ENCODE data around the gene RAB41. TPM values are rescaled to one million over a fixed set of nuclear protein-coding genes. Genes with fewer than 3 reads are reported as not detected.
"Not testable (repeated sequence)": the region's sequence is repeated elsewhere in the genome, so short reads cannot be mapped to it uniquely, and the experiment has no call there.

RAB41 gene
- not detected for total RNA-seq
- long read RNA-seq, result 0 reads

DNA sequence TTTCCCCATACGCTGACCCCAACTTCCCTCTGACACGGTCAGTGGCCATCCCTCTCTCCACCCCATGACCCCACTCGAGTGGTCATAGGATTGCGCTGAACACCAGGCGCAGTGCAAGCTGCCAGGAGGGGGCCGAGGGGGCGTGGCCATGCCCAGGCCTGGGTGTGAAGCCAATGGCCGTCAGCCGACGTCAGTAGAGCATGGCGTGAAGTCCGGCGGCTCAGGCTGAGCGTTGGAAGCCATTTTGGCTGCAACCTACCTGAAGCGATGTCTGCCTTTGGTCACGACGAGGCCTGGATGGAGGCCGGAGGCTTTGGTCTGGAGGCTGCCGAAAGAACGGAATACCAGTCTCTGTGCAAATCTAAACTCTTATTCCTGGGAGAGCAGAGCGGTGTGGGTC, at the start of gene RAB41:
Gene RAB41 (plus strand): TSS at position 222 of the 400 bp plus-strand sequence. CDS start 46 bp downstream, at position 268.
- no peak for DNase-seq (ENCODE audit: low spot score)

DNA sequence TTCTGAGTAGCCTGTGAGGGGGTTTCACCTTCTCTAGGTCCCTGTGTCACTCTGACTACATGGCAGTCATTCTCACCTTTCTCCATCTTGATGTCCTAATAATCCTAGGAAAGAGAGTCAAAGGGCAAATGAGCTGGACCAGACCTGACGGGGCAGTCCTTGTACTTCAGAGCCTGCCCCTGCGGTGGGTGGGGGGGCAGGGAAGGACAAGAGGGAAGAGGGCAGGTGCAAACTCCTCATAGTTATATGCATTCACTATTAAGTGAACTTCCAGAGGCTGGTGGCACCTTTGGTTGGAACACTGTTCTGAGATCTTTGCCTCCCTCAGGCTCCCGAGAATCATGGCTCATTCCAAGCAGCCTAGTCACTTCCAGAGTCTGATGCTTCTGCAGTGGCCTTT, 47.6 kb upstream of the RAB41 start, which contains the start of gene AWAT1:
Gene AWAT1 (plus strand): TSS at position 301 of the 400 bp plus-strand sequence. CDS start 41 bp downstream, at position 342.
- no peak for DNase-seq (ENCODE audit: low spot score)

DNA sequence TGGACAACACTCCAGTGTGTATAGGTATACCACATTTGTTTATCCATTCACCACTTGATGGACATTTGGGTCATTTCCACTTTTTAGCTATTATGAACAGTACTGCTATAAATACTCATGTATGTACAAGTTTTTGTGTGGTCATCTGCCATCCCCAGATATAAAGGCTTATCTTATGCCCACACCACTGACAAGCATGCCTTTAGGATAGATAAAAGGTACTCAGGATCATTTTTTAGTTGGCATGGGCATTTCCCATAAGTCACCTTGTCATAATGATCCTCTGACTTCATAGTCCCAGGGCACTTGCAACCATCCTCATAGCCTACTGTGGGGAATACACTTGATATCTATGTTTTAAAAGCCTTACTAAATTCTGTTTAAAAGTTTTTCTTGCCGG, 41.2 kb upstream of the RAB41 start:
- DNase-seq (ENCODE audit: low spot score), result no peak

DNA sequence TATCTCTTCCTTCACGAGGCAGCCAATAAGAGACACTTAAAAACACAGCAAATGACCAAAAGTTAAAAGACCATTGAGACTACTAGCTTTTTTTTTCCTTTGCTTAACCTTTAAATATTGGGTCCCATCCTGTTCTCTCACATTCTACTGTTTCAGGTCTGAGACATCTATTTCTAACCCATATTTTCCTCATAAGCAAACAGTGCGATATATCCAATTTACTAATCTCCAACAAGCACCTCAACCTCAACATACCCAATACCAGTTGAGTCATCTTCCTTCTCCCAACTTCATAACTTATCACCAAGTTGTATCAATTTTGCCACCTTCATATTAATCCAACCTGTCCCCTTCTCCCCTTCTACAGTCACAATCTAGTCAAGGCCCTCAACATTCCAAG, 40.5 kb upstream of the RAB41 start:
- no peak for DNase-seq (ENCODE audit: low spot score)

DNA sequence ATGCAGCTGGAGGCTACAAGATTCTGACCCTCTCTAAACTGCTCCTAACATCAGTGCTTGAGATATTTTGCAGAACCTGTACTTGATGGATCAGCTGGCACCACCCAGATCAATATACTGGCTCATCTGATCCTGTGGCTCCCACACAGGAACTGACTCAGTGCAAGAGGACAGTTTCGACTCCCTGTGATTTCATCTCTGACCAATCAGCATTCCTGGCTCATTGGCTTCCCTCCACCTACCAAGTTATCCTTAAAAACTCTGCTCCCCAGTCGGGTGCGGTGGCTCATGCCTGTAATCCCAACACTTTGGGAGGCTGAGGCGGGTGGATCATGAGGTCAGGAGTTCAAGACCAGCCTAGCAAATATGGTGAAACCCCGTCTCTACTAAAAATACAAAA, 38.4 kb upstream of the RAB41 start:
- DNase-seq (ENCODE audit: low spot score), result not testable (repeated sequence)

DNA sequence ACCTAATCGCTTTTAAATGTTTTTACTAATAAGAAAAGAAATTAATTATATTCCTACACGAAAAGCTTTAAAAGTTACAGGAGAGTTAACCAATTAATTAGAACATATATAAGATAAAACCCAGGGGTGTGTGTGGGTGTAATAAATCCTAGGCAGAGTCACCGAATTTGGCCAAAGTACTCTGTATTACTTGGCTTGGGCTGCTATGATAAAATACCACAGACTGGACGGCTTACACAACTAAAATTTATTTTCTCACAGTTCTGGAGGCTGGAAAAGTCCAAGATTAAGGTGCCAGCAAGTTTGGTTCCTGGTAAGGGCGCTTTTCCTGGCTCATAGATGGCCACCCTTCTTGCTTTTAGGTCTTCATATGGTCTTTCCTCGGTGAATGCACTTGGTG, 37.1 kb upstream of the RAB41 start:
- DNase-seq (ENCODE audit: low spot score), result no peak

DNA sequence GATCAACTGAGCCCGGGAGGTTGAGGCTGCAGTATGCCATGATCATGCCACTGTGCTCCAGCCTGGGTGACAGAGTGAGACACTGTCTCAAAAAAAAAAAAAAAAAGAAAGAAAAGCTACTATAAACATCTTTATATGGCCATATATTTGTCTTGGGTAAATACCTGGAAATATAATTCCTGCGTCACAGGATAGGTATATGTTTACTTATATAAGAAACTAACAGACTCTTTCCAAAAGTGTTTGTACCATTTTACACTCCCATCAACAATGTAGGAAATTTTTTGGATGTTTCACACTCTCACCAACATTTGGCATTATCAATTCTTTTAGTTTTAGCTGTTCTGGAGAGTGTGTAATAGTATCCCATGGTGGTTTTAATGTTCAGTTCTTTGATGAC, 34.7 kb upstream of the RAB41 start:
- no peak for DNase-seq (ENCODE audit: low spot score)

DNA sequence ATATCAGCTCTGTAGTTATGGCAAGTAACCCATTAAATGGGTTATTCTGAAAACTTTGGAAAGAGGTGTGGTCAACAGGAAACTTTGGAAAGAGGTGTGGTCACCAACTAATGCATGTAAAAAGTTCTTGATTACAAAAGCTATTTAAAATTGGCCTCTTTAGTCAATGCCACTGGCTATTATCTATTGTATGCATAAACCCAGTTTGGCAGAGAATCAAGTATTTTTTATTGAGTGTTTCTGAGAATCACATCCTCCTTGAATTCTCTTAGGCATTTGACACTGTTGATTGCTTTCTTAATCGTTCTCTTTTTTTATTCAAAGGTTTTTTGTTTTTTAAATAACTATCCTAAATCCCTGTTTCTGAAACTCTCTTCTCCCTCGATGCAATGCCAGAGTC, 29.5 kb upstream of the RAB41 start:
- no peak for DNase-seq (ENCODE audit: low spot score)

DNA sequence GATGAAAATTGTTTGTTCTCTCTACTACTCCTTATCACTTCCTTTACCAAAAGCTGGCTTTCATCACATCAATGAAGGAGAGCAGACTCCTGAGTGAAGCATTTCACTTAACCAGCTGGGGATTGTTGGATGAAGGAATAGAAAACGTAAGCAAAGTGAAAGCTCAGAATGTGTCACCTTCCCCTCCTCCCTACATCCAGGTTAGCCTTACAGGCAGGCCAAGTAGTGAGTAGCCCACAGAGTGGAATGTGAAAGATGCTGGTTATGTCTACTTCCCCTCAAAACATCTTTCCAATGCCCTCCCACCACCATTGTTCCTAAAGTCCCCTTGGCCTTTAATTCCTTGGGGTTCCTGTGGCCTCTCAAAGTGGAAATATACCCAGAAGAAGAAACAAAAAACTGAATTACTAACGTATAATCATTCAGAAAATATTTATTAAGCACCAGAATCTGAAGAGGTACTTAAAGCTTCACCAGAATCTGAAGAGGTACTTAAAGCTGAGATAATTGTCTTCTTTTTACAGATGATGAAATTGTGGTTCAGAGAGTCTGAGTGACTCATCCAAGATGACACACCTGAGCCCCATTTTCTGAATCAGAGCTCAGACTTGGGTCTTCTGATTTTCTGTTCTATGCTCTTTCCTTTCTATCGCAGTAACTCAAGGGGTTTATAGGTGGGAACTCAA, 28.5 kb upstream of the RAB41 start:
- DNase-seq (ENCODE audit: low spot score), result no peak

DNA sequence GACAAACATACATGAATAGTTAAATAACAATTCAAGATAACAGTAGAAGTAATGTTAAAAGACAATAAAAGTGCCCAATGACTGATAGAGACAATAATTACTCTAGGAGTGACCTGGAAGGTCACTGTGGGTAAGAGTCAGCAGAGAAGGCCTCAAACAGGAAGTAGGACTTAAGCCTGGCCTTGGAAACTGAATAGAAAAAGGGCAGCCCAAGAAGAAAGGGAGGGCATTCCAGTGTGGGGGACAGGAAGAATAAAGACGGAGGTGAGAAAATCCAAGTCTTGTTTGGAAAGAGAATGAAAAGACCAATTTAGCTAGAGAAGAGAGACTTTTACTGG, 27.9 kb upstream of the RAB41 start:
- DNase-seq (ENCODE audit: low spot score), result no peak

DNA sequence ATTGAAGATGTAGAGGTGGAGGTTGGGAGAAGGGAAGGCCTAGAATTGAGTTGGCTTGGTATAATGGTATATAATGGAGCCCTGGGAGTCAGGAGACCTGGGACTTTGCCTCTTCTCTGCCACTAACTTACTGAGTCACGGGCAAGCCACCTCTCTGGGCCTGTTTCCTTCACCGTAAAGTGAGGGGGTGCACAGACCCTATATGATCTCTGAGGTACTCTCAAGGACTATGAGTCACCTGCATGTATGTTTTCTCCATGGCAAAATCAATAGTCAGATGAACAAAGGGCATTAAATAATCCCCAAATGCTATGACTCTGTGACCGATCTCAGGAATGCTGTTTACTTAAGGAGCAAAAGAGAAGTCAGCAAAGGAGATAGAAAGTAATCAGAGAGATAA, 27.1 kb upstream of the RAB41 start:
- DNase-seq (ENCODE audit: low spot score), result no peak

DNA sequence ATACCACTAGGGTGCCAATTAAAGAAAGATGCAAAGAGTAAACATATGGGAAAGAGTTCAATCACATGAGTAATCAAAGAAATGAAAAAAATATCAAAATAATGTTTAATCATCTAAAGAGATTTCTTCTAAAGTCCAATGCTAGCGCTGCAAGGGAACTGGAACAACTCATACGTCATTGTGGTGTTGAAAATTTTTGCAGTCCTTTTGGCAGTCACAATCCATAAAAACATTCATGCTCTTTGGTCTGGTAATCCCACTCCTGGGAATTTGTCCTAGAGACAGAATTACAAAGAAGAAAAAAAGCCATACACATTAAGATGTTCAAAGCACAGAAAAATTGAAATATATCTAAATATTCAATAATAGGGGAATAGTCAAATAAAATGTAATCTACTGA, 26.5 kb upstream of the RAB41 start:
- no peak for DNase-seq (ENCODE audit: low spot score)

DNA sequence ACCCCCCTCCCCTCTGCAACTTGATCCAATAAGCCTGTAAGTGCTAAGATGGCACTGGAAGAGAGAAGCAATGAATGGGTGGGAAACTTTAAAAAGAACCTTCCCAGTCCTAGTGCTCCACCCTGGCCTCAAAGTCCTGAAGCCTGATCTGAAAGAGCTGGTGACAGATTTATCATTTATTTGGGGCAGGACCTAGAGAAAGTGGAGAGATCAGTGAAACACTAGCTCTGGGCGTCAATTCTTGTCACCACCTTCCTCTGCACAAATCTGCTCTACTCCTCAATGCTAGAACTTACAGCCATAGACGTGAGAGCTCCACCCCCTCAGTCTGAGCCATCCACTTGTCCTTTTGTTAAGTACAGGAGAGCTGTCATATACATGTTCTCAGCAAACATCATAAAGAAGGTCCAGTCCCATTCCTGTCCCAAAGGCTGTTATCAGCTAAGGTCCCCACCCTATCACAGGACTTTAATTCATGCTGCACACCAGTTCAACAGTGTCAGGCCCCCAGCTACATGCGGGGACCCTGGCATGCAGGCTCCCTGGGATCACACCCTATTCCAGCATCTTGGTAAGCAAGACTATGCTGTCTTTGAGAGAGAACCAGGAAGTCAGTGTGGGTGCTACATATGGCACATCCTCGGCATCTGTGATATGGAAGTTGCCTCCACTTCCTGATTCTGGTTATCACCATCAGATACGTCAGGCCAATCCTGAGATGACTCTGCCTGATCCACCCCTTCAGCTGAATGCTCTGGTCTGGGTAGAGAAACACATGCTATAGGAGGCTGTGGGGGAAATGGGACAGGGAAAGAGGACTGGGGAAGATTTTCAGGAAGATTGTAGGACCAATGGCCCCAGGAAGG, 24.3 kb upstream of the RAB41 start:
- DNase-seq (ENCODE audit: low spot score), result no peak

DNA sequence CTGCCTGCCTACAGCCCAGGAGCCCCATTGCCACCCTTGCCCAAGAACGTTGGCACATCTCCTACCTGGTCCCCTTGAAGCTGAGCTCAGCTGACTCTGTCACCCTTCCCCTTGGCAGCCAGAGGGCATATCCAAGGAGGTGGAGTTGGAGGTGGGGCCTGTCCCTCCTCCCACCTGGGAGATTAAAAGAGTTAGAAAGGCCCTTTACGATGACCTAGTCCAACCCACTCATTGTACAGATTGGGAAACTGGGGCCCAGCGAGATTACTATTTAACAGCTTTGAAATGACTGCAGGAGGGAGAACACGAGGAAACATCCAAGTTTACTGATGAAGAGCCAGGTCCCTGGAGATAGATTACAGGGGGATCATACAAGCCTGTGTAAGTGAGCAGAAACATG, 21.9 kb upstream of the RAB41 start, which contains the start of gene P2RY4:
Gene P2RY4 (minus strand): TSS at position 101 of the 400 bp plus-strand sequence. CDS start 580 bp downstream, outside the sequence.
- DNase-seq (ENCODE audit: low spot score), result no peak

DNA sequence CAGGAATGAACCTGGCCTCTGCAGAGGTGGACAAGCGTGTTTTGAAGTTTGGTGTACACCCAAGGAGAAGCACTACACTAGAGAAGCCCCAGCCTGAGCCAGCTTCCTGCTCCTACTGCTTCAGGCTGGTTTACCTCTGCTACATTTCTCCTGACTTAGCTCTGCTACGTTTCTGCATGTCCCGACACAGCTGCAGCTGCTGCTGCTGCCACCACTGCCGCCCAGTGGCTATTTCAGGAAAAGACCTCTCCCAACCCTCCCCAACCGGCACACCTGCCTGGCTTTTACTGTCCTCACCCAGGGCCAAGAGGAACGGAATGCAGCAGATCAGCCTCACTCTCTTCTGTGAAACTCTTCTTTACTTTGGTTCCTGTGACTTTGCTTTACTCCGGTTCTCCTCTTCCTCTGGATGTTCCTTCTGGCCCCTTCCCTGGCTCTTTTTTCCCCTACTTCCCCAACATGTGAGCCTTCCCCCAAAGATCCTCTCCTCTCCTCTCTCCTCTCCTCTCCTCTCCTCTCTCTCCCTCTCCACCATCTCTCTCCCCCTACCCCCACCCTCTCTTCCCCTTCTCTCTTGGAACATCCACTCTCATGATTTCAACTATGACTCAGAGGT, 18.9 kb upstream of the RAB41 start:
- no peak for DNase-seq (ENCODE audit: low spot score)

DNA sequence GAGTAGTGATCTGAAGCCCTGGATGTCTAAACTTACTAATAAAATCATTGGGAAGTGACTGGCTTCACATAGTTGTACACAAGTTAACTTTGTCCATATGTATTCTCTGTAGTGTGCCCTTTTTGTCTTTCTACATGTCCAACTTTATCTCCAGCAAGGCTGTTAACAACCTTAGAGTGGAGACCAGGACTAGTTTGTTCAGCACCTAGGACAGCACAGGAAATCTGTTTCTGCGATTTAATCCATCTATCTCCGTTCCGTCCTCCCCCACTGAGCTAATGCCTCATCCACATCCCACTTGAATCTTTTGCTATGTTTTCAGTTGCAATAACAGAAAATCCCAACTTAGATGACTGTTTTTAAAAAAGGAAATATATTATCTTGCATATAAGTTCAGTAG, 17.2 kb upstream of the RAB41 start:
- no peak for DNase-seq (ENCODE audit: low spot score)

DNA sequence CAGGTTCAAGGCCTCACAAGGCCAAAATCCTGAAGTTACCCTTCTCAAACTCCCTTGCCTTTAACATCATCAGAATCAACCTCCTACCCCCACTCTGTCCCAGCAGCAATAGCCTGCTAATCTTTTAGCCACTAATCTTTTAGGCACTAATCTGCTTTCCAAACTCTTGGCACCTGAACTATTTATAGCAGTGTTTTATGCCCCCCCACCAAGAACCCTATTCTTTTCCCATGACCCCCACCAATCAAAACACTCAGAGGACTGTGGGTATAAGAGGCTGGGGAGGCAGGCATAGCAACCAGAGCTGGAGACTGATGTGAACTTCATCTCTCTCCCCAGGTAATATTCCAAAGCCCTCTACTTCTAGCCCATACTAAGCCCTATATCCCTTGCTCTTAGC, 13.9 kb upstream of the RAB41 start, which contains the start of gene ARR3:
Gene ARR3 (plus strand): TSS at position 301 of the 400 bp plus-strand sequence. CDS start 1,052 bp downstream, outside the sequence.
- no peak for DNase-seq (ENCODE audit: low spot score)

DNA sequence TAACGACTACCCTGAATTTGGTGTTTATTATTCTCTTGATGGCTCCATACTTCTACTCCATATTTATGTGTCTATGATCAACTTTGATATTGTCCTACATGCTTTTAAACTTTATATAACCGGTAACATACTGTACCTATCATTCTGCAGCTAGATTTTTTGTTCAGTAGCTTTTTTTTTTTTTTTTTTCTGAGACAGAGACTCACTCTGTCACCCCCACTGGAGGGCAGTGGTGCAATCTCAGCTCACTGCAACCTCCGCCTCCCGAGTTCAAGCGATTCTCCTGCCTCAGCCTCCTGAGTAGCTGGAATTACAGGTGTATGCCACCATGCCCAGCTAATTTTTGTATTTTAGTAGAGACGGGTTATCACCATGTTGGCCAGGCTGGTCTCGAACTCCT, 7.9 kb upstream of the RAB41 start:
- not testable (repeated sequence) for DNase-seq (ENCODE audit: low spot score)

DNA sequence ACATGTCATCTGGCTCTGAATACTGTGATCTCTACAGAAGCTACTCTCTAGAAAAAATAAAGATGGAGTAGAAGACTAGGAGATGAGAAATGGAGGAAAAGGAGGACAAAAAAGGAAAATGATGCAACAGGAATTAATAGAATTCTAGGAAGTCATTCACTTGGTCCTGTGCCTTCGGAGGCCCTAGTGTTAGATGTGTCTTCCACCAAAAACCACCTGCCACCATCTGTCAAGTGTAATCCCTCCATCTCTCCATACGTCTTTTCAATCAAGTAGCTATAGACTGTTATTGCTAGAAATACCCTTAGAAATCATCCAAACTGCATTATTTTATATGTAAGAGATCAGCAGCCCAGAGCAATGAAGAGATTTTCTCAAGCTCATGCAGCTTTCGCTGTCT, 2.9 kb upstream of the RAB41 start:
- DNase-seq (ENCODE audit: low spot score), result no peak

DNA sequence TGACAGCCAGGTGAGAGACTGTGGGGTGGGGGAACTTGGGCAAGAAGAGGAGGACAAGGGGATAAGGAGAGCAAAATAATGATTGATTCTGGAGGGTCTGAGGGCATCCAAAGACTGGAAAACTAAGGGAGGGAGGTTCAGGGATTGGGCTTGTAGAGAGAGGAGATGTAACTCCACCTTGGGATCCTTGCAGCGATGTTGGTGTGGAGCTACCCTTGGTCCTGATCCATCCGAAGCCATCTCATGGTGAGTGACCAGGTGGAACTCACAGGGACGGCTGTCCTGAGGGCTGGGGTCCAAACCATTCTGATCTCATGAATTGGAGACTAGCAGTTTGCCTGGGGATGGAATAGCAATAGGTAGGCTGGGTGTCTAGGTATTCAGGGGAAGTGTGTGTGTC, 1.4 kb upstream of the RAB41 start:
- DNase-seq (ENCODE audit: low spot score), result no peak

DNA sequence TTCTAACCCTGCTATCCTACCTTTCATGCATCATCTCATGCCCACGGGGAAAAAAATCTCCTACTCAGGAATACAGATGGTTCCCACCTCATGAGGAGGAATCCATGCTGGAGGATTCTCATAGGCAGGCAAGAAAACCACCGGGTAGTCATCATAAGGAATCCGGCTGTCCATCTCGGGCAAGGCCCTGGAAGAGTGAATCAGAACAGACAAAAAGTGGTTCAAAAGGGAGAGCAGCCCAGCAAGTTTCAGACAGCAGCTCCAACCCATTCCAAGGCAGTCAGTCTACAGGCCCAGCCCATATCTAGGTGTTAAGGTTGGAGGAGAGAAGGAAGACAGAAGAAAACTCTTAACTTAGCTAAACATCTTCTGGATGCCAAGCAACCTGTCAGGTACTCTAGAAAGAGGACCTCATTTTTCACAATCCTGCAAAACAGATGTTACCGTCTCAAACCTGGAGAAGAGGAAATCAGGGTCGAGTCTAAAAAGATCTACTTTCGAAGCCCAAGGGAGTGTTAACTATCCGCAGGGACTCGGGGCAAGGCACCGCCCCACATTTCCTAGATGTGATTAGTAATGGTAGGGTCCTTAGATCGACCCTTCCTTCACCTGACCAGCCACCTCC, 7.3 kb downstream of the RAB41 start:
- no peak for DNase-seq (ENCODE audit: low spot score)

Data from mesenteric fat pad (tissue), 1 donor.